IPS-20b (cell line): Measurements from ENCODE around the gene SNX20.

Experiments used
- H3K27ac ChIP-seq: one replicate; pipeline ENCODE4 v1.5.1; 2013; ENCODE audit warnings: low read length
- H3K27me3 ChIP-seq: 2 replicates; pipeline ENCODE4 v1.6.1; 2013; ENCODE audit warnings: mild to moderate bottlenecking, low read length, inconsistent platforms; ENCODE audit not compliant: insufficient read depth
- H3K36me3 ChIP-seq: 2 replicates; pipeline ENCODE4 v1.6.1; 2013; ENCODE audit warnings: low read depth, mild to moderate bottlenecking, inconsistent platforms, low read length, moderate library complexity; ENCODE audit not compliant: insufficient read depth
- H3K4me1 ChIP-seq: 2 replicates; pipeline ENCODE4 v1.6.1; 2013; ENCODE audit warnings: mild to moderate bottlenecking, control low read depth, inconsistent platforms, low read length, moderate library complexity; ENCODE audit not compliant: insufficient read depth
- H3K4me3 ChIP-seq: 2 replicates; pipeline ENCODE4 v1.5.1; 2013; ENCODE audit warnings: mild to moderate bottlenecking, low read length, inconsistent platforms
- H3K9ac ChIP-seq: 2 replicates; pipeline ENCODE4 v1.6.1; 2013; ENCODE audit warnings: low read depth, mild to moderate bottlenecking, inconsistent platforms, low read length, moderate library complexity
- H3K9me3 ChIP-seq: 2 replicates; pipeline ENCODE4 v1.6.1; 2013; ENCODE audit warnings: mild to moderate bottlenecking, low read depth, low read length, inconsistent platforms; ENCODE audit not compliant: insufficient read depth

Gene SNX20

DNA sequence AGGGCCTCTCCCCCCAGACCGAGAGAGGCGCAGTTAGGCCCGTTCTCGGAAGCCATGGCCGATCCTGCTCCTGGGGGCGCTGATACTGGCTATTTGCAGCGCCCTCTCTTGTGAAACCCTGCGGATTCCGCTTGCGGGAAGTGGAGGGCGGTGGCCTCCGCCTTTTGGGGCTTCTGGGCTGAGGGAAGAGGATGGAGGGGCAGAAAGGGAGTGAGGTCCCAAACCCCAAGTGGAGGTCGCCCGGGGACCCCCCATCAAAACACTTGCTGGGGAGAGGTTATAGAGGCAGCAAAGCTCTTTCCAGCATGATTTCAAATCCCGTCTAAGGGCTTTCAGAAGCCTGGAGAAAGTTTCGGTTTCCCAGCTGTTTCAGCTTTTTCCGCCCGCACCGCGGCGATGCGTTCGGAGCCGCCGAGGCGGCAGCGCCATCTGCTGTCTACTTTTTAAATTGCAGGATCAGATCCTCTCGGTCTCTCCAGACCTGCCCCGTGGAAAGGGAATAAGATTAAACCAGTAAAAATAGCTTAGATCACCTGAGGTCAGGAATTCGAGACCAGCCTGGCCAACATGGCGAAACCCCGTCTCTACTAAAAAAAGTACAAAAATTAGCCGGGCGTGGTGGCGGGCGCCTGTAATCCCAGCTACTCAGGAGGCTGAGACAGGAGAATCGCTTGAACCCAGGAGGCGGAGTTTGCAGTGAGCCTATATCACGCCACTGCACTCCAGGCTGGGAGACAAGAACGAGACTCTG, 15.8 kb downstream of the SNX20 start:
- H3K4me1 ChIP-seq, result no peaks in the 10 kb centered on the region; the same call in 1 of the 2 replicates
- H3K4me3 ChIP-seq, result peak overlapping the region; percentile 78
- H3K36me3 ChIP-seq, result no peaks in the 10 kb centered on the region
- peaks cover 9% of the 10 kb centered on the region for H3K27me3 ChIP-seq
- no peak overlapping the region for H3K27ac ChIP-seq
- peak overlapping the region; percentile 80; the same call in 1 of the 2 replicates for H3K9ac ChIP-seq
- no peaks in the 10 kb centered on the region for H3K9me3 ChIP-seq

DNA sequence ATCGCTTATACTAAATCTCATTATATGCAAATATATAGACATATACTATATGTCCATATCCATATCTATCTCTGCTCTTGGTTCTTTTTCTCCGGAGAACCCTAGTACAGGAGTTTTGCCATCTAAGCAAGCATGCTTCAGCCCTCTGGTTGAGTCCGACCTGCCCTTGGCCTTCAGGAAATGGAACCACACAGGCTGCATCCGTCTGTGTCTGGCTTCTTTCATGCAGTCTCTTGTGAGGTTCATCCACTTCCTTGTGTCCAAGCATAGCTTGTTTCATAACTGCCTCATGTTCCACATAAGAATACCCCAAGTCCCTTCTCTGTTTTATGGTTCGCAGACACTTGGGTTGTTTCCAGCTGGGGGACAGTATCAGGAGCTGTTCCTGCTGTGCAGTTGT, 16.8 kb downstream of the SNX20 start:
- Histone ChIP-seq H3K9me3 (no peaks in the 10 kb centered on the region), H3K36me3 (no peaks in the 10 kb centered on the region), H3K4me3 (no peak overlapping the region), H3K9ac (no peak overlapping the region), H3K27me3 (peaks cover 9% of the 10 kb centered on the region), H3K27ac (no peak overlapping the region), H3K4me1 (no peaks in the 10 kb centered on the region; the same call in 1 of the 2 replicates)

DNA sequence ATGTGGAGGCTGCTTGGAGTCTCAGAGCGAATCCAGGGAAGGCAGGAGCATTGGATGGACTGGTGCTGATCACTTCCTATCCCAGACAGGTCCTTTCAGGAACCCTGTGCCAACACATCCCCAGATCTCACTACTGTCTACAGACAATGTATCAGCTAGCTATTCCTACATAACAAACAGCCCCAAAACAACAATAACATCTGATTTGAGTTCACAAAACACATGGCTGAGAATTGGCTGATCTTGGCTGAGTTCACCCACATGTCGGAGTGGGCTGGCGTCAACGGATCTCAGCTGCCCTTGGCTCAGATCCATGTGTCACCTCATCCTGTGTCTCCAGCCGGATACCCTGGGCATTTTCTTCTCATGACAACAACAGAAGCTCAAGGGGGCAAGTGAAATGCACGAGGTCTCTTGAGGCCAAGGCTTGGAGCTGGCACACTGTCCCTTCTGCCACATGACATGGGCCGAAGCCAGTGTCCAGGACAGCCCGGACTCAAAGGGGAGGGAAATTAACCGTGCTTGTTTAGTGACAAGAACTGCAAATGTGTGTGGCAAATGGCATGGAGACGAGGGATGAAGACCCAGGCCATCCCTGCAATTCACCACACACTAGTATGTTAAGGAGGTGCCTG, 18.7 kb downstream of the SNX20 start:
- Histone ChIP-seq H3K9ac (no peak overlapping the region), H3K27me3 (peaks cover 9% of the 10 kb centered on the region), H3K4me3 (no peak overlapping the region), H3K27ac (no peak overlapping the region), H3K4me1 (no peaks in the 10 kb centered on the region; the same call in 1 of the 2 replicates), H3K36me3 (no peaks in the 10 kb centered on the region), H3K9me3 (no peaks in the 10 kb centered on the region)

DNA sequence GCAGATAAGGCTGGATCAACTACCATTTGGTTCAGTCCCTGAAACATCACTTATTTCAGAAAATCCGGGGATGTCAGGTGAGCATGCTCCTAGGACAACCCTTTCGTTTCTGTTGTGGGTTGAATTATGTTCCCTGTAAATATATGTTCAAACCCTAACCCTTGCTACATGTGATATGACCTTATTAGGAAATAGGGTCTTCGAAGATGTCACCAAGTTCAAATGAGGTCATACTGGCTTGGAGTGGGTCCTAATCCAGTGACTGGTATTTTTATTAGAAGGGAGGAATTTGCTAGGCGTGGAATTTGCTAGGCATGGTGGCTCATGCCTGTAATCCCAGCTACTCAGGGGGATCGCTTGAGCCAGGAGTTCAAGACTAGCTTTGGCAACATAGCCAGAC, 21.3 kb downstream of the SNX20 start:
- H3K27me3 ChIP-seq, result peaks cover 8% of the 10 kb centered on the region
- H3K9ac ChIP-seq, result no peak overlapping the region
- no peak overlapping the region for H3K4me3 ChIP-seq
- H3K9me3 ChIP-seq, result no peaks in the 10 kb centered on the region
- no peaks in the 10 kb centered on the region for H3K36me3 ChIP-seq
- H3K4me1 ChIP-seq, result no peaks in the 10 kb centered on the region; the same call in 1 of the 2 replicates
- H3K27ac ChIP-seq, result no peak overlapping the region

DNA sequence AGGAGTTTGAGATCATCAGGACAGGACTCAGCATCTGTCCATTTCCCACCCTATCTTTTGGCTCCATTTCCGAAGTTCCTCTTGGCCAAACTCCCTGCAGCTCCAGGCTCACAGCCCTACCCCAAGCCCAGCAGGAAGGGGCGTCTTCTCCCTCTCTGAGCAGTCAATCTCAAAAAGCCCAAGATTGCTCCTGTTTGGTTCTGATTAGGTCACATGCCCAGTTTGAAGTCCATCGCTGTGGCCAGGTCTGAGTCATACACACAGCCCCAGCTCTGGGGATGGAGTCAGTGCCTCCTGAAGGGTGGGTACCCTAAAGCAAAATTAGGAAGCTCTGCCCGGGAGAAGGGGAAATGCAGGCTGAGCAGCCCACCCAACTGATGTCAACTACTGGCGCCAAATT, 23.9 kb downstream of the SNX20 start:
- Histone ChIP-seq H3K36me3 (no peaks in the 10 kb centered on the region), H3K9me3 (no peaks in the 10 kb centered on the region), H3K4me1 (no peaks in the 10 kb centered on the region), H3K27ac (no peak overlapping the region), H3K9ac (no peak overlapping the region), H3K4me3 (no peak overlapping the region), H3K27me3 (no peaks in the 10 kb centered on the region)

DNA sequence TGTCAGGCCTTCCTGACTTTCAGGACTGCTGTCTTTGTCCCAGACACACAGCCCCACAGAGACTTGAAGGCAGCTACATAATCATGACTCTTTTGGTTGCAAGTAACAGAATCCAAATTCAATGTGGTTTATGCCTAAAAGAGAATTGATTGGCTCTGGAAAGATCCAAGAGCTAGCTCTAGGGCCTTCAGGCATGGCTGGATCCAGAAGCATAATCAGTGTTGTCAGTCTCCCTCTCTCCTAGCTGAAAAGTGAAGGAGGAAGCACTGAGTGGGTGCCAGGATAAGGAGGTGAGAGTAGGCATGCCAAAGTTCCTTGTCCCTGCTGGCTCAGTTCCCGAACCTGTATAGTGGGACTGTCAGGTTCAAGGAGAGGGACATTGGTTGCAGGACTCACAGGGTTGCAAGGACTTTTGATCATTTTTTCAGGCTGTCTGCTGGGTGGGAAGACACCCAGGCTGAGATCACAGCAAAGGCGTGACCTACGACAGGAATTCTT, 25.5 kb downstream of the SNX20 start:
- no peak overlapping the region for H3K27ac ChIP-seq
- H3K4me1 ChIP-seq, result no peaks in the 10 kb centered on the region
- H3K9me3 ChIP-seq, result no peaks in the 10 kb centered on the region
- H3K9ac ChIP-seq, result no peak overlapping the region
- no peaks in the 10 kb centered on the region for H3K27me3 ChIP-seq
- H3K4me3 ChIP-seq, result no peak overlapping the region
- no peaks in the 10 kb centered on the region for H3K36me3 ChIP-seq

DNA sequence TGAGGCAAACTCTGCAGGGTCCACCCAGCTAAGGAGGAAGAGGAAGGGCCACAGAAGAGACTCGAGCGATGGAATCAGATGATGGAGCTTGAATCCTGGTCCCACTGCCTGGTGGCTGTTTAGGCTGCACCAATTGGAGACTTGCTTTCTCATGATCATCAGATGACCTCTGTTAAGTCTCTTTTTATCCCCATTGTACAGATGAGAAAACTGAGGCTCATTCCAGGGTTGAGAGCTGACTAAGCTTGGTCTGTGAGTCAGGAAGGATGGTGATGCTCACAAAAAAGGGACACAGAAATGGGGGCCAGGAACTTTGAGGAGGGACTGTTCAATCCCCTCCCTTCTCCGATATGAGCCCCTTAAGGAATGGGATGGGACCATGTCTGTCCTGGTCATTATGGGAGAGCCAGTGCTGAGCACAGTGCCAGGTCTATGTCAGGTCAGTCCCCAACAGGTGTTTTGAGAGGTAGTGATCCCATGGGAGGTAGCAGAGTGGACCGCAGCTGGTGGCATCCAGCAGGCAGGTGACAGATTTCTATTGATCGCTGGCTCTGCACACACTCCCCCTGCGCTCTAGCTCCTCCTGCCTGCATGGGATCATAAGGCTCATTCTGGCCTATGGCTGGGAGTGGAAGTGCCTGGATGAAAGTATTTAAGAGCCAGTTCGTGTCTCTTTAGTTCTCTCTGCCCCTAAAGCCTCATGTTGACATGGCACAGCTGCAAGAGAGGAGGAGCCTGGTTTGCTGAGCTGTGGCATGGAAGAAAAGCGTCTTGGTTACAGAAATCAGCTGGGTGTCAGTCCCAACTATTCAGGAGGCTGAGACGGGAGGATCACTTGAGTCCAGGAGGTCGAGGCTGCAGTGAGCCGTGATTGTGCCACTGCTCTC, 27.2 kb downstream of the SNX20 start:
- Histone ChIP-seq H3K4me3 (no peak overlapping the region), H3K36me3 (no peaks in the 10 kb centered on the region), H3K27me3 (no peaks in the 10 kb centered on the region), H3K9ac (no peak overlapping the region), H3K4me1 (no peaks in the 10 kb centered on the region), H3K9me3 (no peaks in the 10 kb centered on the region), H3K27ac (no peak overlapping the region)

DNA sequence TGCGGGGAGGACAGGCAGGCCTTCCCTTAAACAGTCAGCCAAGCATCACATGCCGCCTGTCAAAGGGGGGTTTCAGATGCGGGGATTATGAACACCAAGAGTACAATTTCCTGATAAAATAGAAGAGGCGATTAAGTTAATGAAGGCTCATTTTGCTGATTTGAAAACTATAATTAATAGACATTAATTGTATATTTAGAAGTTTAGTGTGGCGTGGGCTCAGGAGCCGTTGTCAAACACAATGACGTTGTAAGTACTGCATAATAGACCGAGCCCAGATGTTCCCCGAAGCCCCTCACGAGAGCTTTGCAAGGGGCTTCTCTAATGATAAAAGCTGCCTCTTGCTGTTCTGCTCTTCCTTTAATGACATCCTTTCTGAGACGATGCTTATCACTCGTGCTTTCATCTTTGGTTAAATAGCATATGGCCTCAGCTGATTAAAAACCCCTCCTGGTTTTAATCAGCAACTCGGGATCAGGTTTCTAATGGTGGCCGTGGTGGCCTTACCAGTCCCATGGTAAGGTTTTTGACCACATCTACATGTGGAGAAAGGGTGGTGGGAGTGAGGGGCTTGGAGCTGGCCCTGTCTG, 28.2 kb downstream of the SNX20 start:
- Histone ChIP-seq H3K4me3 (no peak overlapping the region), H3K27me3 (no peaks in the 10 kb centered on the region), H3K4me1 (no peaks in the 10 kb centered on the region), H3K9ac (no peak overlapping the region), H3K27ac (no peak overlapping the region), H3K9me3 (no peaks in the 10 kb centered on the region), H3K36me3 (no peaks in the 10 kb centered on the region)

DNA sequence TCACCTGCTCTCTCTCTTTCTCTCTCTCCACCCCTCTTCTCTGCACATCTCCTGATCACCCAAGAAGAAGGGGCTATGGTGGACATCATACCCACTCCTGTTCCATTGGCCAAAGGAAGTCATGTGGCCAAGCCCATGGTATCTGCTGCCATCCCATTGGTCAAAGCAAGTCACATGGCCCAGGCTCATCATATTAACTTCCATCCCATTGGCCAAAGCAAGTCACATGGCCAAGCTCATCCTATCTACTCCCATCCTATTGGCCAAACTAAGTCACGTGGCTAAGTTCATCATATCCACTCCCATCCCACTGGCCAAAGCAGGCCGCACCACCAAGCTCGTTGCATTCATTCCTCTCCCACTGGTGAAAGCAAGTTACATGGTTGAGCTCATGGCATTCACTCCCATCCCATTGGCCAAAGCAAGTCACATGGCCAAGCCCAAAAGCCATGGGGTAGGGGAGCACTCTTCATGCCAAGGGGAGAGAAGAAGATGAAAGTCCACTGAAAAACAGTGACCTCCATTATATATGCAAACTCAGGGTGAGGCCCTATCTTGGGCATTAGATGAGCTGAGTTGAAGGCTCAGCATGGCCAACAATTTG, 29.2 kb downstream of the SNX20 start:
- Histone ChIP-seq H3K9me3 (no peaks in the 10 kb centered on the region), H3K36me3 (no peaks in the 10 kb centered on the region), H3K4me1 (no peaks in the 10 kb centered on the region), H3K27me3 (no peaks in the 10 kb centered on the region), H3K4me3 (no peak overlapping the region), H3K27ac (no peak overlapping the region), H3K9ac (no peak overlapping the region)

DNA sequence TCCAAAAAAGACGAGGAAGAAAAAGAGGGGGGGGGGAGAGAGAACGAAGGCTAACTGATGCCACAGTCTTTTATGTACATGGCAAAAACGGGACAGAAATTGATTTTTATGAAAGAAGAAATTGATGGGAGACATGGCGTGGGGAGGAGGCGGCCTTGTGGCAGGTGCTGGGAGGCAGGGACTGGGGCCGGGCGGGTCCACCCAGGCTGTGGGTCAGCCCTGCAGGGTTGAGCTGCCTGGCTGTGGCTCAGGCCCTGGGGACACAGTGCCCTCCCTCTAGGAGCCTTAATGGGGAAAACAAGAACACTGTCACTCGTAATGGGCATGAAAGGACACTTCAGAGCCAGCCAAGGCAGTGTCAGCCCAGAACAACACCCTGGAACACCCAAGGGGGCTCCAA, 34.8 kb downstream of the SNX20 start:
- Histone ChIP-seq H3K27me3 (no peaks in the 10 kb centered on the region), H3K27ac (no peak overlapping the region), H3K9ac (no peak overlapping the region), H3K4me1 (peaks cover 7% of the 10 kb centered on the region; the same call in 1 of the 2 replicates), H3K36me3 (no peaks in the 10 kb centered on the region), H3K4me3 (no peak overlapping the region), H3K9me3 (no peaks in the 10 kb centered on the region)
